Measurements from ENCODE around the gene ZNF175. TPM values are rescaled to one million over a fixed set of nuclear protein-coding genes. Genes with fewer than 3 reads are reported as not detected.

ZNF175 gene
- total and polyA plus RNA-seq, 12 donors, result 2.1 to 14.5 (median 6.6) TPM

GRCh38 chr19:51593969-51594773 lies 23.1 kb downstream of the ZNF175 start:
- TF ChIP-seq POLR2A (IDR thresholded peaks at IDR 0.05) (no peak), CTCF (IDR thresholded peaks at IDR 0.05) (no peak)
- Histone ChIP-seq H3K9me3 (replicated peaks in 1 of 3) (no peaks in the 10 kb centered on the region), H3K27me3 (no peaks in the 10 kb centered on the region), H3K27ac (peak overlapping the region in 2 of 5 donors; percentile 19 to 36), H3K4me3 (peak overlapping the region in 3 of 4 donors; percentile 13 to 71 (median 45)), H3K36me3 (replicated peaks in 1 of 2) (no peaks in the 10 kb centered on the region), H3K4me1 (replicated peaks in 1 of 2) (peaks cover 0 to 9% of the 10 kb centered on the region in 2 donors)
- intact Hi-C loops (cut with DNase I), result no loop called here
- peak; percentile 97 to 99 (median 98) for DNase-seq
- WGBS, 4 donors, result 1% methylated on average over 31 to 61 of the region's 61 CpGs

DNA sequence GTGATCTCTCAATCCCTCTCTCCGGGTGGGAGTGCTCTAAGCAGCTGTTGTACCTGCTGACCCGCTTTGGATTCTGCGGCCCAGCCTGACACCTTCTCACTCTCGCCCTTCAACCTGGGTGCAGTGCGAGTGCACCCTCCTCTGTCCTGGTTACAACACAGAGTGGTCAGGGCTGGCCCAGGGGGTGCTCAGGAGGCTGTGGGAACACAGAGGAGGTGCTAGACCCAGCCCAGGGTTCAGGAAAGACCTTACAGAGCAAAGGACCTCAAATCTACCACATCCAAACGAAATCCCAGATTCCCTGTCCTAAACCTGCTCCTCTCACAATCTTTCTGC lies 23.7 kb downstream of the ZNF175 start:
- no peak for DNase-seq
- TF ChIP-seq POLR2A (IDR thresholded peaks at IDR 0.05) (no peak), CTCF (IDR thresholded peaks at IDR 0.05) (no peak)
- intact Hi-C loops (cut with DNase I), result no loop called here
- peak overlapping the region in 3 of 4 donors; percentile 13 to 71 (median 45) for H3K4me3 ChIP-seq
- H3K36me3 ChIP-seq (replicated peaks in 1 of 2), result no peaks in the 10 kb centered on the region
- no peak overlapping the region for H3K27ac ChIP-seq
- WGBS, 4 donors, result 9 to 20% (median 15%) methylated on average over 6 of the region's 6 CpGs
- no peaks in the 10 kb centered on the region for H3K27me3 ChIP-seq
- no peaks in the 10 kb centered on the region for H3K9me3 ChIP-seq (replicated peaks in 1 of 3)
- H3K4me1 ChIP-seq (replicated peaks in 1 of 2), result peaks cover 0 to 9% of the 10 kb centered on the region in 2 donors

DNA sequence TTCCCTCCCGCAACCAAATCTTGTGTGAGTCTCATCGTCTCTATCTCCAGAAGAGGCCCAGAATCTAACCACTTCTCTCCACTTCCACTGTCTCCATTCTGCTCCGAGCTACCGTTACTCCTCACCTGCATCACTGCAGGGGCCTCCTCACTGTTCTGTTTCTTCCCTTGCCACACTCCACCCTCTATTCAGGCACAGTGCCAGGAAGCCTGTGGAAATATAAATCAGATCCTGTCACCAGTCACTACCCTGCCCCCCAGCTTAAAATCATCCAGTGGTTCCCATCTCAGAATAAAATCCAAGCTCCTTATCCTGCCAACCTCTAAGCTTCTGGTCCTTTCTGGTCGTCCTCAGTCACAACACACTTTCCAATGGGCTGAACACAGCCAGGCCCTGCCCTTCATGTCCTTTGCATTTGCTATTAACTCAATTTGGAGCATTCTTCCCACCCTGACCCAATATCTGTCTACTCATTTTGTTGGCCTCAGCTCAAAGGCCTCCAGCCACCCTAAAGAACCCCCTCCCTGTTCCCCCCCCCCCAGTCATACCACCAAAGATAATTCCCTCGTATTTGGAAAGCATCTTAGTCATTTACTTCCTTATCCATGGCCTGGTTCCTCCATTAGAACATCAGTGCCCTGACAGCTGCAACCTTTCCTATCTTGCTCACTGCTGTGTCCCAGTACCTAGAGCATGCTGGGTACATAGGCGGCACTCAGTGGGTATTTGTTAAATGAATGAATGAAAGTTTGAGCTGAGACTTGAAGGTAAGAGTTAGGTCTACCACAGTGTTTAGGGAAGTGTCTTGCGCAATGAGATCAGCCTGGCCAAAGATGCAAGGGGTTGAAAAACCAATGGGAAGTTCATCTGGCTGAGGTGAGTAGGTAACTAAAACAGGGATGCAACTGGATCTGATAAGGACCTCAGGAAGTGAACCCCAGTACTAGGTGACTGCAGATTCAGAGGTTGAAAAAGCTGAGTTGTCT lies 24.4 kb downstream of the ZNF175 start:
- Histone ChIP-seq H3K9me3 (replicated peaks in 1 of 3) (no peaks in the 10 kb centered on the region), H3K27ac (no peak overlapping the region), H3K4me1 (replicated peaks in 1 of 2) (peaks cover 0 to 9% of the 10 kb centered on the region in 2 donors), H3K36me3 (replicated peaks in 1 of 2) (no peaks in the 10 kb centered on the region), H3K27me3 (peaks cover 3% of the 10 kb centered on the region), H3K4me3 (peak overlapping the region in 1 of 4 donors; percentile 71)
- 86 to 89% (median 87%) methylated on average over 8 of the region's 8 CpGs for WGBS, 4 donors
- no peak for DNase-seq
- TF ChIP-seq CTCF (IDR thresholded peaks at IDR 0.05), result no peak
- no peak for TF ChIP-seq POLR2A (IDR thresholded peaks at IDR 0.05)
- intact Hi-C loops (cut with DNase I), result no loop called here
